K562 (cell line): Measurements from ENCODE around the gene SLC9C2. TPM values are rescaled to one million over a fixed set of nuclear protein-coding genes. Genes with fewer than 3 reads are reported as not detected.

Experiments used
- CUX1 ChIP-seq: fragments of 200-800 bp; sonication (Bioruptor generic); IDR thresholded peaks from 2 replicates; pipeline ENCODE4 v1.6.1; 2016; ENCODE audit warnings: missing genetic modification characterization, missing compliant biosample characterization
- MAFK ChIP-seq: IDR thresholded peaks from 2 replicates; pipeline ENCODE4 v1.6.1; 2011; ENCODE audit warnings: low read length, improper control_type of control experiment
- NCOA2 ChIP-seq, 2 experiments: fragments of 450-650 bp; IDR thresholded peaks; 2 replicates each; pipeline ENCODE4 v1.6.1; 2018; ENCODE audit warnings: mild to moderate bottlenecking in 2 of 2, moderate library complexity in 1 of 2; ENCODE audit not compliant: partially characterized antibody in 2 of 2
- POLR2H ChIP-seq: IDR thresholded peaks from 2 replicates; pipeline ENCODE4 v1.6.1; 2016; ENCODE audit warnings: missing genetic modification characterization, low read depth, mild to moderate bottlenecking, control low read depth, missing compliant biosample characterization, moderate library complexity
- POU5F1 ChIP-seq: fragments of 150-350 bp; IDR thresholded peaks from 2 replicates; pipeline ENCODE4 v1.6.1; 2014; ENCODE audit warnings: borderline replicate concordance, low read length, low read depth, mild to moderate bottlenecking; ENCODE audit not compliant: partially characterized antibody
- RAD51 ChIP-seq: fragments of 450-650 bp; IDR thresholded peaks from 2 replicates; pipeline ENCODE4 v1.7.1; 2016; ENCODE audit warnings: low read depth, mild to moderate bottlenecking, borderline replicate concordance
- TEAD1 ChIP-seq, 2 experiments: fragments of 450-650 bp in 1 of 2; sonication (generic) in 1 of 2; formaldehyde crosslinking; IDR thresholded peaks; 2 replicates each; pipeline versions ENCODE4 v1.4.0 to v1.8.0; 2020 to 2022; ENCODE audit warnings: mild to moderate bottlenecking in 2 of 2, missing genetic modification reagents in 1 of 2
- ZBTB40 ChIP-seq, 2 experiments: fragments of 450-650 bp in 1 of 2; sonication (generic) in 1 of 2; formaldehyde crosslinking in 1 of 2; IDR thresholded peaks; 2 replicates each; pipeline versions ENCODE4 v1.7.1 to v1.9.0; 2016 to 2022; ENCODE audit warnings: inconsistent platforms in 1 of 2, mild to moderate bottlenecking in 1 of 2, missing genetic modification reagents in 1 of 2
- ZNF217 ChIP-seq: sonication (generic); formaldehyde crosslinking; IDR thresholded peaks from 2 replicates; pipeline ENCODE4 v1.8.0; 2022; ENCODE audit warnings: mild to moderate bottlenecking, missing genetic modification reagents
- ZNF644 ChIP-seq: fragments of 200-800 bp; sonication (Bioruptor generic); IDR thresholded peaks from 2 replicates; pipeline ENCODE4 v1.6.1; 2016; ENCODE audit warnings: low read depth, missing genetic modification characterization, missing compliant biosample characterization
- ZNF830 ChIP-seq: fragments of 250-450 bp; sonication (Bioruptor Pico); IDR thresholded peaks from 2 replicates; pipeline ENCODE4 v1.5.0; 2021; ENCODE audit warnings: mild to moderate bottlenecking
- polyA plus RNA-seq, 8 experiments: library from polyadenylated mRNA; depleted of rRNA in 4 of 8; stranded (reverse) in 5 of 8; unstranded in 3 of 8; fragments of >200 nt; fragmentation: Nextera tagmentation in 2 of 8; fragmentation: Illumina TruSeq in 1 of 8; extraction: Ambion mirVana in 2 of 8; extraction: Trizol in 1 of 8; gene quantifications; 2 replicates each; pipeline versions ENCODE4 v1.2.1 to v1.2.3, GENCODE V29; 2011 to 2014; ENCODE audit warnings: inconsistent platforms in 1 of 8, missing spikeins in 1 of 8
- total RNA-seq, 7 experiments: library from RNA; depleted of rRNA in 6 of 7; stranded (reverse); fragments of >200 nt in 6 of 7; fragmentation: Illumina TruSeq in 2 of 7; extraction: Trizol in 2 of 7; gene quantifications; 2 replicates each; pipeline versions ENCODE4 v1.2.1 to v1.2.3, GENCODE V29; 2011 to 2021; ENCODE audit warnings: low replicate concordance in 1 of 7

SLC9C2 gene
- total and polyA plus RNA-seq, 9 of the 15 experiments (the other 6 are each of a cell fraction or from before 2014, with no cell fraction given): 0.11 to 0.22 (median 0.15) TPM; not detected in 5

GRCh38 chr1:173477286-173478093 lies 125.4 kb downstream of the SLC9C2 start, which contains the start of gene PRDX6 (continued):
- TF ChIP-seq POLR2H (peak; percentile 94), MAFK (no peak), NCOA2 (IDR thresholded peaks at IDR 0.05; ENCODE audit: partially characterized antibody in 2 of 2) (no peak), ZNF644 (tag) (no peak), POU5F1 (peak; percentile 28), RAD51 (no peak), CUX1 (no peak), ZNF217 (CRISPR knock-in tag) (no peak), ZBTB40 (IDR thresholded peaks at IDR 0.05) (peak; percentile 62; the same call in 1 of the 2 replicates), ZBTB40 (CRISPR knock-in tag; IDR thresholded peaks at IDR 0.05) (0 out of 2 replicates have a peak, but pooled peaks have one; percentile 1), TEAD1 (CRISPR knock-in tag; IDR thresholded peaks at IDR 0.05) (peak in 1 of 2 experiments; percentile 86; a peak in 1 of 4 replicates), ZNF830 (CRISPR knock-in tag) (0 out of 2 replicates have a peak, but pooled peaks have one; percentile 10)
